ENCODE results near the gene LIAS.
A peak's percentile ranks its signal among the peaks of the same experiment; 100 is the strongest.
"Not testable (repeated sequence)": the region's sequence is repeated elsewhere in the genome, so short reads cannot be mapped to it uniquely, and the experiment has no call there.

Gene LIAS

GRCh38 chr4:39453738-39454137, 5.1 kb upstream of the LIAS start:
- no peak for DNase-seq

GRCh38 chr4:39455486-39455885, 3.4 kb upstream of the LIAS start:
- DNase-seq, result no peak

- no peak for DNase-seq
These were observed 1.7 kb upstream of the LIAS start for GRCh38 chr4:39456946-39457763.

GRCh38 chr4:39458161-39458504, 723 bp upstream of the LIAS start:
- DNase-seq, result not testable (repeated sequence)

- no peak for DNase-seq
These were observed 6.1 kb downstream of the LIAS start for GRCh38 chr4:39464886-39465501.

GRCh38 chr4:39466747-39467146, 7.9 kb downstream of the LIAS start:
- DNase-seq, result no peak

GRCh38 chr4:39467464-39467863, 8.6 kb downstream of the LIAS start:
- no peak for DNase-seq

GRCh38 chr4:39469429-39470077, 10.7 kb downstream of the LIAS start:
- DNase-seq, result peak; percentile 52

GRCh38 chr4:39470402-39470801, 11.5 kb downstream of the LIAS start:
- no peak for DNase-seq

GRCh38 chr4:39472396-39472795, 13.5 kb downstream of the LIAS start:
- DNase-seq, result no peak

- DNase-seq, result no peak
These were observed 17.5 kb downstream of the LIAS start for GRCh38 chr4:39476187-39476895.

- no peak for DNase-seq
These were observed 21.4 kb downstream of the LIAS start for GRCh38 chr4:39480251-39480650.

GRCh38 chr4:39480902-39481695, 22.2 kb downstream of the LIAS start:
- no peak for DNase-seq

GRCh38 chr4:39484582-39485272, 25.9 kb downstream of the LIAS start:
- DNase-seq, result no peak

GRCh38 chr4:39486221-39486804, 27.5 kb downstream of the LIAS start:
- no peak for DNase-seq

- DNase-seq, result no peak
These were observed 31.5 kb downstream of the LIAS start for GRCh38 chr4:39490322-39490721.

GRCh38 chr4:39494354-39494753, 35.5 kb downstream of the LIAS start:
- DNase-seq, result no peak

- DNase-seq, result no peak
These were observed 36.8 kb downstream of the LIAS start for GRCh38 chr4:39495446-39496213.

- DNase-seq, result no peak
These were observed 39.3 kb downstream of the LIAS start for GRCh38 chr4:39497909-39498726.

- no peak for DNase-seq
These were observed 39.8 kb downstream of the LIAS start for GRCh38 chr4:39498727-39499020.
